Naive thymus-derived CD8-positive, alpha-beta T cell (primary cell): ENCODE results near the gene SPZ1. TPM values are rescaled to one million over a fixed set of nuclear protein-coding genes. Genes with fewer than 3 reads are reported as not detected.

Source experiments
- polyA plus RNA-seq, 3 donors: library from polyadenylated mRNA; unstranded; fragments of 300-500 nt; fragmentation: Illumina TruSeq; gene quantifications; one replicate each; pipeline ENCODE4 v1.2.3, GENCODE V29; 2021
- total RNA-seq, 8 experiments: library from RNA in 2 of 8; stranded (reverse) in 2 of 8; gene quantifications; one replicate each; pipeline ENCODE4 v1.2.3 and lab custom pipeline; 2021 to 2026

Gene SPZ1
- total and polyA plus RNA-seq, 5 experiments from 2014 or later = not detected

Other genes with a start within 250 kb of the SPZ1 start
- 100 to 1,000 TPM; 182 to 186 TPM for gene SERINC5, start 64.0 kb upstream of the SPZ1 start, total RNA-seq
- gene SERINC5, start 64.0 kb upstream of the SPZ1 start, polyA plus RNA-seq = 10 to 100 TPM; 21.8 to 30.6 (median 24.1) TPM
- gene ZFYVE16, start 88.1 kb downstream of the SPZ1 start, total RNA-seq = 10 to 100 TPM; 22.4 to 27.0 TPM
- gene ZFYVE16, start 88.1 kb downstream of the SPZ1 start, polyA plus RNA-seq = 1 to 10 TPM; 1.7 to 4.1 (median 2.5) TPM
- under 1 TPM; 0.26 to 0.82 TPM for gene FAM151B, start 168.1 kb downstream of the SPZ1 start, total RNA-seq
- under 1 TPM in 1 of 3 donors, not detected in 2; 0.57 TPM for gene FAM151B, start 168.1 kb downstream of the SPZ1 start, polyA plus RNA-seq